HG03135 (cell line): ENCODE measurements around the gene RAMP1.
A peak's percentile ranks its signal among the peaks of the same experiment; 100 is the strongest.

Experiments
- ATAC-seq: cut with Tn5 transposase; IDR thresholded peaks from one replicate; pipeline ENCODE4 v1.9.1; 2021; ENCODE audit warnings: mild to moderate bottlenecking, moderate library complexity; ENCODE audit not compliant: unreplicated experiment

RAMP1 gene

GRCh38 chr2:237913193-237913917 lies 53.9 kb downstream of the RAMP1 start:
- ATAC-seq = no peak

- ATAC-seq = no peak
Observed at GRCh38 chr2:237915576-237915975, 56.2 kb downstream of the RAMP1 start.

- ATAC-seq = no peak
Observed at GRCh38 chr2:237916296-237916695, 56.9 kb downstream of the RAMP1 start.

- no peak for ATAC-seq
Observed at GRCh38 chr2:237917696-237918374, 58.4 kb downstream of the RAMP1 start.

DNA sequence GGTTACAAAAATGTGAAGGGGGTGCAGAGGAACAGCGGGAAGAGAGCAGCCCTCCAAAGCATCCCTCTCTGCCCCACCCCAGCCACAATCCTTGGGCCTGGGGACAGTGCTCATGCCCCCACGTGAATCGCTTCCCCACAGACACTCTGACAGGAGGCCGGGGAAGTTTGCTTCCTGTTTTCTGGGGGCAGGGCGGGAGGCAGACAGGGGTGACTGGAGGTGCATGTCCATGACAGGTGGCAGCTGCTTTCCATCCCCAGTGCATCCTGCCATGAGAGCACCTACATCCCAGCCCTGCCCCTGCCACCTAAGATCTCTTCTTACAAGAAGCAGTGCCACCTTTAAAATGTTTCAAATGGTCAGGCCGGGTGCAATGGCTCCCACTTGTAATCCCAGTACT lies 60.2 kb downstream of the RAMP1 start:
- ATAC-seq = no peak

DNA sequence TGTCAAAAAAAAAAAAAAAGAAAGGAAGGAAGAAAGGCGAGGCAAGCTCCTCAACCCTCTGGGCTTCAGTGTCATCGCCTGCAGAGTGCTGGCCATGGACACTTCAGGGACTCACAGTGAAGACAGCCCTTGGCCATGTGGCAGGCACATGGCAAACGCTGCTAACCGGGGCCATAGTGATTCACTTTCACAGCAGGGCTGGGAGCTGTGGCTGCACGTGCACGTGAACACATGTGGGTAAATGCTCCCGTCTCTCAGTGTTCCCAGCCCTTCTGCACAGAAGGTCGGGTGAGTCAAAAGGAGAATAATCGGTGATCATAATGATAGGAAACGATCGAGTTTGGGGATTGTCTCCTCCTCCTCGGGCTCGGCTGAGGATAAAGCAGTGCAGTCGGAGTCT lies 61.2 kb downstream of the RAMP1 start:
- ATAC-seq = no peak

GRCh38 chr2:237921967-237922492 lies 62.6 kb downstream of the RAMP1 start:
- ATAC-seq = no peak

DNA sequence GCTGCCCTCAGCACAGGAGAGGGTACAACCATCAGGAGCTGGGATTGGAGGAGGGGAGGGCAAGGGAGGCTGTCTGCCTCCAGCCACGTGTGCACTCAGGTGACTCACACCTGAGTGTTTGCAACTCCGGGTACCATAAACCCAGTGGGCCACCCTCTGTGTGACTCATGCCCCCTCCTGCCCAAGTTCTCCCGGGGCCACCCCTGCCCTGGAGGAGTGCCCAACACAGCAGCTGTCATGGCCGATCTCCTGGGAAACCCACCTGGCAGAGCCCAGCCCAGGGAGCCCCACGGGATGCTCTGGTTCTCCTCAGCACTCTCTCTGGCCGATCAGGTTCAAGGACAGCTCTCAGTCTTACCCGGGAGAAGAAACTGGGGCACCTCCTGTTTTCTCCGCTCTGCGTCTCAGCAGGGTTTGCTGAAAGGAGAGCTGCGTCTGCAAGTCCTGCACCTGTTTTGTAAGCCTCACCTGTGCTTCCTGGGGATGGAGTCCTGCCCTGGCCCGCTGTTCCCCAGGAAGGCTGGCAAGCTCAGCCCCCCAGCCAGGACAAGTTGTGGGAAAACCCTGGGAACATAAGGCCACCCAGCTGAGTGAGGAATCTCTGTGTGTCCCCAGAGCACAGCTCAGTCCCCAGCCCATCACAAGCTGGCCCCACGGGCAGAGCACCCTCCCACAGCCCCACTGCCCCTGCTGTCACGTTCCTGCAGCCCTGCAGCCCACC lies 63.4 kb downstream of the RAMP1 start:
- ATAC-seq = no peak

DNA sequence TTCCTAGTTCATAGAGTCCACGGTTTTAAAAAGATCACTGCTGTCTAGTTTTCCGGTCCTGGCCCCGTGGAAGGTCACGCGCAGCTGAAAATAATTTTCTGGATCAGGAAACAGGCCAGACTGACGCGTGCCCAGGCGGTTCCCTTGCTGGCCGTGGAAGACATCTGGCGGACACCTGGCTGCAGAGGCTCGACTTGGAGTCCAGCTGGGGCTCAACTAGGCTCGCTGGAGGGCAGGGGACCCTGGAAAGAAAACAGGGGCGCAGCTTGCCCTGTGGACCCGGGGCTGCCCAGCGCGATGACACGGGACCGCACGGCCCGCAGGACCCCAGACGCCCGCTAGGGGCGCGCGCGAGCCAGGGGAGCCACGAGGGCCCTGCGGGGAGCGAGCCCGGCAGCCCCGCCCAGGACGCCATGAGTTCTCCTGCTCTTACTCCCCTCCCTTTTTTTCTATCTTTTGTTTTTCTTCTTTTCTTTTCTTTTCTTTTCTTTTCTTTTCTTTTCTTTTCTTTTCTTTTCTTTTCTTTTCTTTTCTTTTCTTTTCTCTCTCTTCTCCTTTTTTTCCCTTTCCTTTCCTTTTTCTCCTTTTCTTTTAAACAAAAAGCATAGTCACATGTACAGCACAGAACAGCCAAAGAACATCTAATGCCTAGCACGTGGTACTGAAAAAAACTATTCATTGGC lies 64.2 kb downstream of the RAMP1 start:
- peak; percentile 83 for ATAC-seq

DNA sequence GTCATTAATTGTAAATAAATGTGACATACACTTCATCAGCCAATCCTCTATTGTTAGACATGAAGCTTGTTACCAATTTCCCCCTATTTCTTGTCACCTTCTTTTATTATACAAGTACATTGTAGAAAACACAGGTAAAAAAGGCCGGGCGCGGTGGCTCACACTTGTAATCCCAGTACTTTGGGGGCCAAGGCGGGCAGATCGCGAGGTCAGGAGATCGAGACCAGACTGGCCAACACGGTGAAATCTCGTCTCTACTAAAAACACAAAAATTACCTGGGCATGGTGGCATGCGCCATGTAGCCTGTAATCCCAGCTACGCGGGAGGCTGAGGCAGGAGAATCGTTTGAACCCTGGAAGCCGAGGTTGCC lies 64.7 kb downstream of the RAMP1 start:
- ATAC-seq = no peak

DNA sequence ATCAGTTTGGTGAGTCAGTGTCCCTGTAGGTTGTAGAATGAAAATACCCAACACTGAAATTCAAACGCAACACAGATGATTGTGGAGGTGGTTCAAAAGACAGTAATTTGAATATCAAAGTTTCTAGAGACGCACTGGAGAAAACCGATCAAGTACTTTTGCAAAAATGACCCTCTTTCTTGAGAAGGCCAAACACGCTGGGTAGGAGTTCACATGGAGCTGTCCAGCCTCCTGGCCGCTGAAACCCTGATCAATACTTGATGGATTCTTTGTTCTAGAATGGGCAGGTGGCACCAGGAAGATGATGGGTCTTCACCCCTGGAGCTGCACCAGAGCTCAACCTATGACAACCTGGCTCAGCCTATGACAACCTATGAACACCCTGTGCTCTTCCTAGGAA lies 67.7 kb downstream of the RAMP1 start:
- no peak for ATAC-seq

DNA sequence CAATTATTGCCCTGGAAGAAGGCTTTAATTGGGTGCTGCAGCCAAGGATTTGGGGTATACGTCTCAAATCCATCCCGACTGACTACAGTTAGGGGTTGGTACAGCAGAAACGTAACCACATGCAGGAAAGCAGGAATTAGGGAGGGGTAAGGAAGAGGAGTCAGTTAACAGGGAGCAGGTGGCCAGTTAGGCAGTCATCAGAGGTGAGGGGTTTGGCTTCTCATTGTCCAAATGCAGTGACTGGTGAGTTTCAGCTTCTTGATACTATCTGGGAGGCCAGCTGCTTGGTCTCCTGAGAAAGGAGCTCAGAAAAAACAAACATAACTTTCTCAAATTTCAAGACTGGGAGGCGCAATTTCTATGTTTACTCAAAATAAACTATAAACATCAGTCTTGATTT lies 68.6 kb downstream of the RAMP1 start:
- ATAC-seq = no peak

GRCh38 chr2:237929979-237930378 lies 70.6 kb downstream of the RAMP1 start:
- no peak for ATAC-seq

DNA sequence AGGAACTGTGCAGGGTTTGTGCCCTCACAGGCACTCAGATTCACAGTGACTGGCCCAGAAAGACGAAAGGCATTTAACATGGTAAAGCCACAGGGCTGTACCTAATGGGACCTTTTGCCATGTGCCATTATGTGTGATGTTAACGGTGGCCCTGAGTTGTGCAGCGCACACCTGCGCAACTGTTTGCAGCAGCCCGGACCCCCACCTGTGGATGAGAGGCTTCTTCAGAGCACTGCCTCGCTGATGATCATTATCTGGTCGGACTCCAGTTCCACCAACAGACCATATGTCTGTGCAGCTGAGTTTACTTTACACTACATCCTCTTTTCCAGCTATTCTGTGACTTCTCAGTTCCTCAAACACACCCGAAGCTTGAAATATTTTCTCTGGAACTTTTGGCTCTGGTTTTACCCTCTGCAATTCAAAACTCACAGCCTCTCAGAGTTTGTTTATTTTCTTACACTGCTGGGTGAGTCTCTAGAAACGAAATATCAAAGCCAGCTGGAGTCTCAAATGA lies 71.8 kb downstream of the RAMP1 start:
- ATAC-seq = no peak

DNA sequence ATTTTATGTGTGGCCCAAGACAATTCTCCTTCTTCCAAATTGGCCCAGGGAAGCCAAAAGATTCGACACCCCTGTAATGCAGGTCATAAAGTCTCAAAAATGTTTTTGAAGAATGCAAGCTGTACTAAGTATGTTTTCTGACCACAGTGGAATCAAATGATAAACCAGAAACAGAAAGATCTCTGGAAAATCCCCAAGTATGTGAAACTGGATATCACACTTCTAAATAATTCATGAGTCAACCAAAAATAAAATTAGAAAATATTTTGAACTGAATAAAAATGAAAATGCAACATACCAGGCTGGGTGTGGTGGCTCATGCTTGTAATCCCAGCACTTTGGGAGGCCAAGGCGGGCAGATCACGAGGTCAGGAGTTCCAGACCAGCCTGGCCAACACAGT lies 73.3 kb downstream of the RAMP1 start:
- no peak for ATAC-seq

DNA sequence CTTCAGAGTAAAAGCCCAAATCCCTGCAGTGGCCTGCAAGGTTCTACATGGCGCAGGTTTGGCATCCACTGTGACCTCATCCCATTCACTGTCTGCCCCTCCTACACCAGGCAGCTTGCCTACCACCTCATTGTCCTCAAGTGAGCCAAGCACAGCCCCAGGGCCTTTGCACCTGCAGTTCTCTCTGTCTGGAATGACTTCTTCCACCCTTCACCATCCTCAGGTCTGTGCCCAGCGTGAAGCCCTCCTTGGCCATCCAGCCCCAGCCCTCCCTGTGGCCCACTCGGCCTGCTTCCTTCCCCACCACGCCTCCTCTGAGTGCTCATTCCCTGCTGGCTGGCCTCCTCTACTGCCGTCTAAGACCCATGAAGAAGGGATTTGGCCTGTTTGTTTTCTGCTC lies 74.8 kb downstream of the RAMP1 start:
- ATAC-seq = no peak

GRCh38 chr2:237935740-237936452 lies 76.5 kb downstream of the RAMP1 start:
- no peak for ATAC-seq

DNA sequence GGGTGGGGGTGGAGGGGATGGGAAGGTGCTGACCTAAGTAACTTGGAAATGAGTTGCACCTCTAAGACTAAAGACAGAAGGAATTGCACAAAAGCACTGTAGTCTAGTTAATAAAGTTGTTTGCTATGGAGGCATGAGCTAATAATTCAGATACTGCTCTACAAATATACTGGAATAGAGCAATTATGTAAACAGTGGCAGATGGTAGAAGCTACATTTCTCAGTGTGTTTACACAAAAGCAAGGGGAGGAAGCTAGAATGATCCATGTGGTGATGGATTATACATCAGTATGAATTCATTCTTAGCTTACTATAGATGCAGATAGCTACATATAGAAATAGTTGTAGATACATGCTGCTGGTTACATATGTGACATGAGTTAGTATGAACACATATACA lies 79.8 kb downstream of the RAMP1 start:
- ATAC-seq = no peak

GRCh38 chr2:237940828-237941227 lies 81.4 kb downstream of the RAMP1 start:
- ATAC-seq = no peak

DNA sequence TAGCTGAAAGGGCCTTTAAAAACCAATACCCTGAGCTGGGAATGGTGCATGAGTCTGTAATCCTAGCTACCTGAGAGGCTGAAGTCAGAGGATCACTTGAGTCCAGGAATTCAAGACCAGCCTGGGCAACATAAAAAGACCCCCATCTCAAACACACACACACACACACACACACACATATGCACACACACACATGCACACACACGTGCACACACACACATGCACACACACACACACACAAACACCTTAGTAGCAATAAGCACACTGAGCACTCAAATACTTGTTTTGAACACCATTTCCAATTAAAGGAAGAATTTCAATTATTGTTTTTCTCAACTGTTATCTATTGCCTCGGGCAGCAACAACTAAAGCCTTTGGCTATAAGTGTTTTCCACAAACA lies 81.8 kb downstream of the RAMP1 start:
- ATAC-seq = no peak
